Transverse colon (tissue), 4 donors: Measurements from ENCODE around the gene TOMM34. TPM values are rescaled to one million over a fixed set of nuclear protein-coding genes. Genes with fewer than 3 reads are reported as not detected.

ENCODE experiments used
- DNase-seq: peaks from one replicate; pipeline ENCODE4 v3.0.0-alpha.2; 2019
- H3K27ac ChIP-seq, 4 donors: fragments of 200-600 bp; sonication (generic); 2 replicates each; pipeline ENCODE4 v1.5.1; 2016 to 2018; ENCODE audit warnings: inconsistent platforms in 4 of 4
- H3K27me3 ChIP-seq: fragments of 200-600 bp; sonication (generic); 2 replicates; pipeline ENCODE4 v1.5.1; 2017; ENCODE audit warnings: inconsistent platforms
- H3K36me3 ChIP-seq, 4 donors: fragments of 200-600 bp; sonication (generic); 2 replicates each; pipeline ENCODE4 v1.5.1; 2017 to 2019; ENCODE audit warnings: inconsistent platforms in 4 of 4
- H3K4me1 ChIP-seq, 4 donors: fragments of 200-600 bp; sonication (generic); 2 replicates each; pipeline ENCODE4 v1.5.1; 2017 to 2020; ENCODE audit warnings: inconsistent platforms in 4 of 4
- H3K4me3 ChIP-seq, 4 donors: fragments of 200-600 bp; sonication (generic); 1 replicate in 1 of 4; 2 replicates in 3 of 4; pipeline versions ENCODE4 v1.5.1 to v1.6.1; 2017 to 2019; ENCODE audit warnings: inconsistent platforms in 4 of 4
- H3K9me3 ChIP-seq, 2 donors: fragments of 200-600 bp; sonication (generic); 2 replicates each; pipeline ENCODE4 v1.5.1; 2017 to 2019; ENCODE audit warnings: inconsistent platforms in 2 of 2
- EP300 ChIP-seq: sonication (generic); formaldehyde crosslinking; IDR thresholded peaks from one replicate; pipeline ENCODE4 v1.6.1; 2017; ENCODE audit warnings: antibody characterized with exemption, low read depth
- POLR2A ChIP-seq: fragments of 450-650 bp; IDR thresholded peaks from one replicate; pipeline ENCODE4 v1.6.1; 2016; ENCODE audit warnings: antibody characterized with exemption, mild to moderate bottlenecking, moderate library complexity
- POLR2AphosphoS5 ChIP-seq, 3 donors: sonication (generic); formaldehyde crosslinking; IDR thresholded peaks; one replicate each; pipeline ENCODE4 v1.6.1; 2016; ENCODE audit warnings: antibody characterized with exemption in 3 of 3
- WGBS, 2 donors: methylation state at CpG; one replicate each; pipeline ENCODE4 v1.1.5; 2018; ENCODE audit warnings: low coverage in 1 of 2; 5-methylcytosine and 5-hydroxymethylcytosine counted together
- in situ Hi-C, 4 donors: fragments of 200-750 bp; cut with MboI; loops; one replicate each; pipeline versions ENCODE4 v1.15.0 to v1.15.1; 2017; ENCODE audit warnings: low sequenced_read_pairs in 3 of 4, low pct_ligation_motif_present in 1 of 4, low pct_unique_long_range_greater_than_20kb in 1 of 4
- intact Hi-C: fragments of 100-400 bp; cut with DNase I; formaldehyde crosslinking; loops from one replicate; pipeline ENCODE4 v1.15.1; 2023; ENCODE audit warnings: low total_unique reads
- total RNA-seq, 4 donors: library from RNA; depleted of rRNA; stranded (reverse); fragments of >200 nt; gene quantifications; one replicate each; pipeline ENCODE4 v1.1.0, GENCODE V29; 2016
- TF ChIP-seq, protein P1 (sequence below), 5 experiments: fragments of 200-600 bp in 3 of 5; fragments of 450-650 bp in 2 of 5; sonication (generic) in 3 of 5; IDR thresholded peaks; 1 replicate in 2 of 5; 2 replicates in 3 of 5; pipeline ENCODE4 v1.5.1; 2016 to 2017; ENCODE audit warnings: antibody characterized with exemption in 5 of 5, inconsistent platforms in 3 of 5, mild to moderate bottlenecking in 2 of 5, moderate library complexity in 1 of 5

The TOMM34 gene
- total RNA-seq, 4 donors from 2014 or later = 1.2 to 14.8 (median 9.4) TPM

DNA sequence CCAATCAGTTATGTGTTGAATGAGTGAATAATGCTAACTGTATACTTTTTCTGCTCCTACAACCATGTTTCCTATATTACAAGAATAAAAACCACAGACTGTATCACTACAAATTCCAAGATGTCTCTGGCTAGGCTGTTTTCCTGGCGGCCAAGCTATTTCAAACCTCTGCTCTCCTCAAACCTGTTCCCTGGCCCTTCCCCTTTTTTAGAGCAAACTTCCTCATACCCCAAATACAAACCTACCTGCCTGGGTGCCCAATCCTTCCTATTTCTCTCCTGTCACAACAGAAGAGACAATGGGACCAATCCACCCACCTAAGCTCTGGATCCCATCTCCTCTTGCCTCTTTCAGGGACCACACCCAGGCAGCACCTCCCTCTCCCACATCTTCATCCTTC lies 7.5 kb downstream of the TOMM34 start:
- intact Hi-C loops = loop anchor here (5.0 kb wide), 1 partner anchor 1320 kb away; no protein-coding TSS in a partner anchor
- WGBS, 2 donors = 80 to 85% methylated on average over 1 of the region's 1 CpG

DNA sequence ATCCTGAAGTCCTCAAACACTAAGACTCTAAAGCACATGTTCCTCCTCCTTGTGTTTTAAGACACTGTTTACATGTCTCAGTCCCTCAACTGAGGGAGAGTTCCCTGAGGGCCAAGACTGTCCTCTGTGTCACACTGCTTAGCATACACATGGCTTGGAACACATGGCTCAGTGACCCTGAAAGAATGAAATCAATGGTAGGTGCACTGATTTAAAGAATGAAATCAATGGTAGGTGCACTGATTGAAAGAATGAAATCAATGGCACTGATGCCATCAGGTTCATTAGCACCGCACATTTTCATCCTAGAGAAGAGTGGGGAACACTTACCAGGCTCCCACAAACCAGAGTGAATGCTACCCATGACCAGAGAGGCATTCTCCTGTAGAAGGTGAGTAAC lies 9.8 kb downstream of the TOMM34 start:
- DNase-seq = no peak
- 92% methylated on average over 1 of the region's 1 CpG; no CpG with 5 or more reads in 1 of the 2 donors for WGBS, 2 donors
- H3K36me3 ChIP-seq = peaks cover 0 to 50% (median 25%) of the 10 kb centered on the region in 4 donors
- intact Hi-C loops = loop anchor here (5.0 kb wide), 1 partner anchor 1322 kb away; no protein-coding TSS in a partner anchor
- H3K27ac ChIP-seq = no peak overlapping the region
- in situ Hi-C loops = no loop called here
- no peaks in the 10 kb centered on the region for H3K4me1 ChIP-seq
- TF ChIP-seq EP300 (no peak), POLR2A (no peak), POLR2AphosphoS5 (IDR thresholded peaks at IDR 0.05) (no peak)
- TF ChIP-seq, protein P1, sequence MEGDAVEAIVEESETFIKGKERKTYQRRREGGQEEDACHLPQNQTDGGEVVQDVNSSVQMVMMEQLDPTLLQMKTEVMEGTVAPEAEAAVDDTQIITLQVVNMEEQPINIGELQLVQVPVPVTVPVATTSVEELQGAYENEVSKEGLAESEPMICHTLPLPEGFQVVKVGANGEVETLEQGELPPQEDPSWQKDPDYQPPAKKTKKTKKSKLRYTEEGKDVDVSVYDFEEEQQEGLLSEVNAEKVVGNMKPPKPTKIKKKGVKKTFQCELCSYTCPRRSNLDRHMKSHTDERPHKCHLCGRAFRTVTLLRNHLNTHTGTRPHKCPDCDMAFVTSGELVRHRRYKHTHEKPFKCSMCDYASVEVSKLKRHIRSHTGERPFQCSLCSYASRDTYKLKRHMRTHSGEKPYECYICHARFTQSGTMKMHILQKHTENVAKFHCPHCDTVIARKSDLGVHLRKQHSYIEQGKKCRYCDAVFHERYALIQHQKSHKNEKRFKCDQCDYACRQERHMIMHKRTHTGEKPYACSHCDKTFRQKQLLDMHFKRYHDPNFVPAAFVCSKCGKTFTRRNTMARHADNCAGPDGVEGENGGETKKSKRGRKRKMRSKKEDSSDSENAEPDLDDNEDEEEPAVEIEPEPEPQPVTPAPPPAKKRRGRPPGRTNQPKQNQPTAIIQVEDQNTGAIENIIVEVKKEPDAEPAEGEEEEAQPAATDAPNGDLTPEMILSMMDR (IDR thresholded peaks at IDR 0.05) = no peak
- H3K27me3 ChIP-seq = no peaks in the 10 kb centered on the region
- H3K4me3 ChIP-seq = no peak overlapping the region
- H3K9me3 ChIP-seq = no peaks in the 10 kb centered on the region

More for the DNA sequence above, 7.5 kb downstream of the TOMM34 start:
- Histone ChIP-seq H3K36me3 (peaks cover 0 to 48% (median 22%) of the 10 kb centered on the region in 4 donors), H3K27me3 (no peaks in the 10 kb centered on the region), H3K4me3 (no peak overlapping the region), H3K9me3 (no peaks in the 10 kb centered on the region), H3K27ac (no peak overlapping the region), H3K4me1 (no peaks in the 10 kb centered on the region)
- DNase-seq = no peak
- TF ChIP-seq, protein P1 (IDR thresholded peaks at IDR 0.05) = no peak
- TF ChIP-seq POLR2A (no peak), EP300 (no peak), POLR2AphosphoS5 (IDR thresholded peaks at IDR 0.05) (no peak)
- in situ Hi-C loops = no loop called here

DNA sequence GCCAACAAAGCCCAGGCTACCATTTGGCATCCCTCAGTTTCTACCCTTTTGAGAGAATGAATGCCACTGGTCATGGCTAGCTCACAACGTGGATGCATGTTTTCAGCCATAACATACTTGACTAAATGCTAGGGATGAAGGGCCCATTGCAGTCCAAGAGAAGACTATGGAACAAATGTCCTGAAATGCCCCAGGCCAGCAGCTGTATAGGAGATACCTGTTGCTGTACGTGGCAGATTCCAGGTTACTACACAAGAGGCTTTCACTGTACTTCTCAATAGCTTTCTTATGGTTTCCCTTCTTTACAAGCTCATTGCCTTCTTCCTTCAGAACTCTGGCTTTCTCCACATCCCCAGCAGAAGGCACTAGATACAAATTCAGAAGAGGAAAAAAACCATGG lies 11.7 kb downstream of the TOMM34 start:
- Histone ChIP-seq H3K27me3 (no peaks in the 10 kb centered on the region), H3K36me3 (peaks cover 0 to 44% (median 18%) of the 10 kb centered on the region in 4 donors), H3K4me1 (no peaks in the 10 kb centered on the region), H3K4me3 (no peak overlapping the region), H3K9me3 (no peaks in the 10 kb centered on the region), H3K27ac (no peak overlapping the region)
- in situ Hi-C loops (no loop called here), intact Hi-C loops (no loop called here)
- TF ChIP-seq POLR2AphosphoS5 (IDR thresholded peaks at IDR 0.05) (no peak), EP300 (no peak), POLR2A (no peak)
- TF ChIP-seq, protein P1 (IDR thresholded peaks at IDR 0.05) = no peak
- WGBS, 2 donors = 92 to 100% methylated on average over 1 to 2 of the region's 2 CpGs
- DNase-seq = no peak

DNA sequence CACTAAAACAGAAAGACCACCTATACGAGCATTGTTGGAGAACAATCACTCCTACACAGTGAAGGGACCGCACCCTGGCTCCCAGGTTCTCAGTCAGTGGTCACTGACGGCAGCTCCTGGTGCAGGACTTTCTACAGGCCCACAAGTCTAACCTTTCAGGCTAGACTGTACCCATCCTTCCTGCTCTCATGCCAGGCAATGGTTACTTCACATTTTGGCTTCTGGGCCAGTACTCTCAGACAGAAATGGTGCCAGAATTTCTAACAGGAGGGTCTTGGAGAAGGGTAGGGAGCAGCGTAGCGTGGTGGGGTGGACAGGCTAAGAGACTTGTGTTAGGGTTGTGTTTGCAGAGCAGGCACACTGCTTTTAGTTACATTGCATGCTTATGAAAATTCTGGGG lies 12.1 kb downstream of the TOMM34 start:
- no peak for TF ChIP-seq POLR2A
- Histone ChIP-seq H3K27ac (no peak overlapping the region), H3K36me3 (peaks cover 0 to 48% (median 18%) of the 10 kb centered on the region in 4 donors), H3K4me3 (no peak overlapping the region), H3K27me3 (no peaks in the 10 kb centered on the region), H3K4me1 (no peaks in the 10 kb centered on the region), H3K9me3 (no peaks in the 10 kb centered on the region)
- WGBS, 2 donors = 93% methylated on average over 5 of the region's 5 CpGs; no CpG with 5 or more reads in 1 of the 2 donors
- intact Hi-C loops (no loop called here), in situ Hi-C loops (no loop called here)
- DNase-seq = no peak

DNA sequence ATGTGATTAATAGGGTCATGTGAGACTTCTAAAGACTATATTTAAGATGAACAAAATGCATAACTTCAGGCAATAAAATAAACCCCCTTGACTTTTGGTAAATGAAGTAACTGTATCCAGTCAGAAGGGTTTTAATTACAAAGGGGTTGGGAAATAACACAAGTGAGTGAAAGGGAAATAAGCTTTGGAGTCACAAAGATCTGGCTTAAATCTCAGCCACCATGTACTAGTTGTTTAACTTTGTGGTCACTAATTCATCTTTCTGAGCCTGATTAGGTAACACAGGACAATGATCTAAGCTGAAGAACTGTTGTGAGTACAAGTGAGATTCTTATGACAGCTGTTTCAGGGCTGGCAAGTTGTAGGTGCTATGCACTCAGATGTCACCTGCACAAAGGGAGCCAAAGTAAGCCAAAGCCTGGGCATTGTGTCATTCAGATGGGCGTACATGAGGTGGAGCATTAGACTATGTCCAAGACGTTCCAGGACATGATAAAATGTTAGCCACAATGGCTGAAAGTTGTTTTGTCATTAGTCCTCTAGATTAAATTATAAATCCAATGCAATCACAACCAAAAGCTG lies 13.8 kb downstream of the TOMM34 start:
- Histone ChIP-seq H3K27me3 (no peaks in the 10 kb centered on the region), H3K9me3 (no peaks in the 10 kb centered on the region), H3K27ac (no peak overlapping the region), H3K4me3 (no peak overlapping the region), H3K4me1 (no peaks in the 10 kb centered on the region), H3K36me3 (peaks cover 0 to 44% (median 18%) of the 10 kb centered on the region in 4 donors)
- DNase-seq = no peak
- intact Hi-C loops = no loop called here
- TF ChIP-seq POLR2AphosphoS5 (IDR thresholded peaks at IDR 0.05) (no peak), EP300 (no peak), POLR2A (no peak)
- TF ChIP-seq, protein P1 (IDR thresholded peaks at IDR 0.05) = no peak
- in situ Hi-C loops = no loop called here
- WGBS, 2 donors = 80 to 83% methylated on average over 2 of the region's 2 CpGs
